H9 (cell line): Measurements from ENCODE around the gene LYPD6. TPM values are rescaled to one million over a fixed set of nuclear protein-coding genes. Genes with fewer than 3 reads are reported as not detected.

Experiments
- DNase-seq: peaks from one replicate; pipeline ENCODE4 v3.0.0-alpha.2; 2017
- H2AFZ ChIP-seq: one replicate; pipeline ENCODE4 v1.6.1; 2013; ENCODE audit warnings: mild to moderate bottlenecking, low read length, control low read depth, moderate library complexity
- H2AK5ac ChIP-seq: 2 replicates; pipeline ENCODE4 v1.6.1; 2013; ENCODE audit warnings: low read length, control low read depth, mixed read lengths; ENCODE audit not compliant: insufficient read length
- H2BK120ac ChIP-seq: one replicate; pipeline ENCODE4 v1.6.1; 2013; ENCODE audit warnings: low read depth, mild to moderate bottlenecking, low read length, control low read depth, inconsistent platforms; ENCODE audit not compliant: poor library complexity, severe bottlenecking
- H2BK12ac ChIP-seq: 2 replicates; pipeline ENCODE4 v1.6.1; 2013; ENCODE audit warnings: low read length, control low read depth, mixed read lengths, low read depth; ENCODE audit not compliant: insufficient read length
- H2BK15ac ChIP-seq: 2 replicates; pipeline ENCODE4 v1.6.1; 2013; ENCODE audit warnings: low read depth, low read length, control low read depth
- H2BK20ac ChIP-seq: one replicate; pipeline ENCODE4 v1.6.1; 2013; ENCODE audit warnings: low read depth, mild to moderate bottlenecking, low read length, control low read depth, inconsistent platforms; ENCODE audit not compliant: poor library complexity, severe bottlenecking
- H2BK5ac ChIP-seq: 2 replicates; pipeline ENCODE4 v1.6.1; 2013; ENCODE audit warnings: low read length, control low read depth, mixed read lengths; ENCODE audit not compliant: insufficient read length
- H3K14ac ChIP-seq: 2 replicates; pipeline ENCODE4 v1.6.1; 2013; ENCODE audit warnings: low read length, control low read depth; ENCODE audit not compliant: insufficient read depth
- H3K18ac ChIP-seq: 2 replicates; pipeline ENCODE4 v1.6.1; 2013; ENCODE audit warnings: low read depth, mild to moderate bottlenecking, mixed read lengths, low read length, control low read depth; ENCODE audit not compliant: insufficient read length
- H3K23ac ChIP-seq: 2 replicates; pipeline ENCODE4 v1.6.1; 2013; ENCODE audit warnings: low read length, control low read depth, mixed read lengths, low read depth; ENCODE audit not compliant: insufficient read length
- H3K23me2 ChIP-seq: 2 replicates; pipeline ENCODE4 v1.6.1; 2013; ENCODE audit warnings: low read depth, mild to moderate bottlenecking, mixed read lengths, low read length, control low read depth; ENCODE audit not compliant: insufficient read length, poor library complexity, severe bottlenecking
- H3K27ac ChIP-seq: 2 replicates; pipeline ENCODE4 v1.5.1; 2013; ENCODE audit warnings: low read length, control low read depth, mixed read lengths, low read depth; ENCODE audit not compliant: insufficient read length
- H3K27me3 ChIP-seq: 2 replicates; pipeline ENCODE4 v1.6.1; 2013; ENCODE audit warnings: low read length, control low read depth, inconsistent platforms; ENCODE audit not compliant: insufficient read depth
- H3K4ac ChIP-seq: 2 replicates; pipeline ENCODE4 v1.6.1; 2013; ENCODE audit warnings: low read depth, mild to moderate bottlenecking, control low read depth, inconsistent platforms, low read length, moderate library complexity
- H3K4me1 ChIP-seq: 2 replicates; pipeline ENCODE4 v1.6.1; 2013; ENCODE audit warnings: low read length, control low read depth, inconsistent platforms; ENCODE audit not compliant: insufficient read depth
- H3K4me2 ChIP-seq: 2 replicates; pipeline ENCODE4 v1.6.1; 2013; ENCODE audit warnings: low read length, control low read depth, mixed read lengths; ENCODE audit not compliant: insufficient read length, insufficient read depth
- H3K56ac ChIP-seq: 2 replicates; pipeline ENCODE4 v1.6.1; 2013; ENCODE audit warnings: low read depth, mild to moderate bottlenecking, mixed read lengths, low read length, control low read depth; ENCODE audit not compliant: insufficient read length
- H3K79me1 ChIP-seq: 2 replicates; pipeline ENCODE4 v1.6.1; 2013; ENCODE audit warnings: low read depth, mild to moderate bottlenecking, moderate library complexity, low read length, control low read depth, inconsistent platforms; ENCODE audit not compliant: insufficient read depth, poor library complexity, severe bottlenecking
- H3K79me2 ChIP-seq: 2 replicates; pipeline ENCODE4 v1.6.1; 2013; ENCODE audit warnings: low read length, control low read depth, inconsistent platforms; ENCODE audit not compliant: insufficient read depth
- H3K9ac ChIP-seq: 2 replicates; pipeline ENCODE4 v1.6.1; 2013; ENCODE audit warnings: low read length, control low read depth, mixed read lengths; ENCODE audit not compliant: insufficient read length; ENCODE audit errors: extremely low read depth
- H3K9me3 ChIP-seq: one replicate; pipeline ENCODE4 v1.6.1; 2013; ENCODE audit warnings: low read depth, low read length, inconsistent platforms; ENCODE audit not compliant: control insufficient read depth
- H3T11ph ChIP-seq: one replicate; pipeline ENCODE4 v1.6.1; 2013; ENCODE audit warnings: mild to moderate bottlenecking, low read length, control low read depth, inconsistent platforms
- H4K20me1 ChIP-seq: one replicate; pipeline ENCODE4 v1.6.1; 2013; ENCODE audit not compliant: control insufficient read depth, insufficient read length, insufficient read depth
- H4K5ac ChIP-seq: 2 replicates; pipeline ENCODE4 v1.6.1; 2013; ENCODE audit warnings: low read depth, mild to moderate bottlenecking, mixed read lengths, low read length, control low read depth; ENCODE audit not compliant: insufficient read length
- H4K8ac ChIP-seq: replicated peaks from 2 replicates; pipeline ENCODE4 v1.6.1; 2013; ENCODE audit warnings: low read length, control low read depth, mixed read lengths, low read depth; ENCODE audit not compliant: insufficient read length
- H4K91ac ChIP-seq: 2 replicates; pipeline ENCODE4 v1.6.1; 2013; ENCODE audit warnings: low read depth, mild to moderate bottlenecking, moderate library complexity, mixed read lengths, low read length, control low read depth; ENCODE audit not compliant: insufficient read length
- H3K27ac Mint-ChIP-seq, 3 experiments: 2 replicates in 2 of 3; 3 replicates in 1 of 3; pipeline ENCODE4 v1.8.0; 2020 to 2021; ENCODE audit warnings: mixed read lengths in 3 of 3, mild to moderate bottlenecking in 1 of 3, moderate library complexity in 1 of 3
- H3K27me3 Mint-ChIP-seq: 2 replicates; pipeline ENCODE4 v1.8.0; 2021; ENCODE audit warnings: low read depth, mild to moderate bottlenecking, moderate library complexity, mixed read lengths
- H3K36me3 Mint-ChIP-seq, 3 experiments: 2 replicates in 2 of 3; 3 replicates in 1 of 3; pipeline ENCODE4 v1.8.0; 2020 to 2021; ENCODE audit warnings: low read depth in 3 of 3, mixed read lengths in 3 of 3; ENCODE audit not compliant: insufficient read depth in 1 of 3
- H3K4me1 Mint-ChIP-seq, 2 experiments: 2 replicates each; pipeline ENCODE4 v1.8.0; 2020; ENCODE audit warnings: mixed read lengths in 2 of 2
- H3K4me3 Mint-ChIP-seq, 2 experiments: 2 replicates in 1 of 2; 3 replicates in 1 of 2; pipeline ENCODE4 v1.8.0; 2020 to 2021; ENCODE audit warnings: mild to moderate bottlenecking in 2 of 2, mixed read lengths in 2 of 2, moderate library complexity in 1 of 2
- H3K9me3 Mint-ChIP-seq, 2 experiments: 2 replicates in 1 of 2; 3 replicates in 1 of 2; pipeline ENCODE4 v1.8.0; 2020; ENCODE audit warnings: mild to moderate bottlenecking in 2 of 2, mixed read lengths in 2 of 2, moderate library complexity in 1 of 2
- CTCF ChIP-seq: fragments of 200-600 bp; sonication (generic); conservative IDR thresholded peaks from 3 replicates; pipeline ENCODE4 v1.8.0; 2021; ENCODE audit warnings: antibody characterized with exemption, mild to moderate bottlenecking
- WGBS: extraction: QIAGEN DNeasy Blood & Tissue Kit; methylation state at CpG from one replicate; pipeline ENCODE4 v1.1.7; 2013; ENCODE audit warnings: missing lambda C conversion rate, low lambda C conversion rate, mixed read lengths; ENCODE audit not compliant: insufficient read length; ENCODE audit errors: extremely low coverage; 5-methylcytosine and 5-hydroxymethylcytosine counted together
- total RNA-seq: library from RNA; stranded (reverse); gene quantifications from 2 replicates; pipeline ENCODE4 v1.2.1, GENCODE V29; 2021

LYPD6 gene
- total RNA-seq, 1 experiment from 2014 or later, result 3.0 TPM

GRCh38 chr2:149441255-149441654 is 110.9 kb downstream of the LYPD6 start:
- Histone ChIP-seq H3K4me1 (no peaks in the 10 kb centered on the region), H2BK12ac (no peak overlapping the region)

More at GRCh38 chr2:149441255-149441654, 110.9 kb downstream of the LYPD6 start:
- no peak for DNase-seq
- H3K27ac ChIP-seq, result no peak overlapping the region
- TF ChIP-seq CTCF, result no peak
- H3K9me3 Mint-ChIP-seq, result no peaks in the 10 kb centered on the region
- no peak overlapping the region for H4K91ac ChIP-seq
- no peak overlapping the region for H3K56ac ChIP-seq
- H3K4ac ChIP-seq, result no peak overlapping the region
- H2BK120ac ChIP-seq, result no peak overlapping the region
- H3K9me3 ChIP-seq, result no peaks in the 10 kb centered on the region
- H3K4me3 Mint-ChIP-seq, result no peak overlapping the region
- no peaks in the 10 kb centered on the region for H3K27me3 ChIP-seq
- H3K4me2 ChIP-seq, result no peak overlapping the region
- no peak overlapping the region for H3T11ph ChIP-seq
- no peak overlapping the region for H2AFZ ChIP-seq
- H3K27ac Mint-ChIP-seq, result no peak overlapping the region
- no peaks in the 10 kb centered on the region for H3K79me2 ChIP-seq
- no peak overlapping the region for H3K14ac ChIP-seq
- H2AK5ac ChIP-seq, result no peak overlapping the region
- H3K23me2 ChIP-seq, result no peaks in the 10 kb centered on the region
- H2BK5ac ChIP-seq, result no peak overlapping the region
- no peaks in the 10 kb centered on the region for H3K79me1 ChIP-seq
- WGBS, result no CpG with 5 or more reads among the region's 3 CpGs
- H4K20me1 ChIP-seq, result no peaks in the 10 kb centered on the region
- no peak overlapping the region for H3K18ac ChIP-seq
- no peaks in the 10 kb centered on the region for H3K27me3 Mint-ChIP-seq
- H3K23ac ChIP-seq, result no peak overlapping the region
- no peak overlapping the region for H3K9ac ChIP-seq
- no peak overlapping the region for H4K5ac ChIP-seq
- no peak overlapping the region for H2BK20ac ChIP-seq
- 0 out of 7 replicates have a peak, but pooled peaks cover 0 to 3% (median 0%) of the 10 kb centered on the region in 3 experiments for H3K36me3 Mint-ChIP-seq
- no peaks in the 10 kb centered on the region for H3K4me1 Mint-ChIP-seq
- H2BK15ac ChIP-seq, result no peak overlapping the region
- no peak overlapping the region for H4K8ac ChIP-seq
